GM12878 (cell line): ENCODE measurements around the gene FGGY. TPM values are rescaled to one million over a fixed set of nuclear protein-coding genes. Genes with fewer than 3 reads are reported as not detected.

ENCODE experiments used
- ATAC-seq: fragments of 200-7000 bp; cut with Tn5 transposase; 3 replicates; pipeline ENCODE4 v1.9.1; 2020; ENCODE audit warnings: mild to moderate bottlenecking, moderate library complexity
- BruUV-seq: library from RNA; stranded (reverse); fragments of 400-500 nt; replicated peaks from 2 replicates; lab custom pipeline; 2021; lab: Mats Ljungman, UMichigan
- CTCF ChIA-PET: fragments of 300-600 bp; sonication (Branson Sonifier 250); formaldehyde crosslinking; extraction: SDS; loops from one replicate; lab custom pipeline; 2021; ENCODE audit warnings: inconsistent platforms; lab: Yijun Ruan, JAX
- POLR2A ChIA-PET: fragments of 350-600 bp; formaldehyde crosslinking; extraction: SDS; loops from one replicate; lab custom pipeline; 2021; ENCODE audit warnings: inconsistent platforms; lab: Charles Lee
- RAD21 ChIA-PET: fragments of 300-600 bp; sonication (Branson Sonifier 250); formaldehyde crosslinking; loops from one replicate; lab custom pipeline; 2023; ENCODE audit warnings: antibody characterized with exemption; ENCODE audit not compliant: unreplicated experiment; lab: Charles Lee
- SMC1A ChIA-PET: fragments of 300-600 bp; sonication (Branson Sonifier 250); formaldehyde crosslinking; loops from one replicate; lab custom pipeline; 2023; ENCODE audit not compliant: unreplicated experiment, uncharacterized antibody; lab: Charles Lee
- DNase-seq: peaks from one replicate; pipeline ENCODE4 v3.0.0-alpha.2; 2011; ENCODE audit warnings: low read depth, low spot score
- FAIRE-seq: peaks from 3 replicates; lab custom pipeline; 2011; peaks lifted over from hg19 to GRCh38; lab: Jason Lieb, UNC
- H2AFZ ChIP-seq: 2 replicates; pipeline ENCODE4 v1.6.0; 2011; ENCODE audit warnings: low read depth, low read length, control low read depth; ENCODE audit not compliant: control insufficient read depth
- H3K27ac ChIP-seq: 2 replicates; pipeline ENCODE4 v1.5.1; 2011; ENCODE audit warnings: control low read depth; ENCODE audit not compliant: control insufficient read depth, insufficient read depth
- H3K27me3 ChIP-seq, 2 experiments: replicated peaks in 1 of 2; 2 replicates each; pipeline versions ENCODE4 v1.6.0 to v1.6.1; 2011; ENCODE audit warnings: low read length in 1 of 2; ENCODE audit not compliant: control insufficient read depth in 2 of 2, insufficient read depth in 2 of 2
- H3K36me3 ChIP-seq, 2 experiments: 2 replicates each; pipeline ENCODE4 v1.5.1; 2011; ENCODE audit warnings: low read length in 1 of 2; ENCODE audit not compliant: control insufficient read depth in 2 of 2, insufficient read depth in 2 of 2
- H3K4me1 ChIP-seq: 2 replicates; pipeline ENCODE4 v1.6.1; 2011; ENCODE audit warnings: mild to moderate bottlenecking, low read length, moderate library complexity, mixed read lengths; ENCODE audit not compliant: control insufficient read depth, insufficient read depth
- H3K4me2 ChIP-seq: 2 replicates; pipeline ENCODE4 v1.6.0; 2011; ENCODE audit warnings: control low read depth; ENCODE audit not compliant: control insufficient read depth, insufficient read depth
- H3K4me3 ChIP-seq: fragments of 200-600 bp; sonication (generic); 2 replicates; pipeline ENCODE4 v1.5.1; 2016
- H3K79me2 ChIP-seq: 2 replicates; pipeline ENCODE4 v1.6.0; 2011; ENCODE audit warnings: low read length; ENCODE audit not compliant: control insufficient read depth, insufficient read depth
- H3K9ac ChIP-seq: 2 replicates; pipeline ENCODE4 v1.8.0; 2011; ENCODE audit warnings: low read length, control low read depth, mixed read lengths; ENCODE audit not compliant: control insufficient read depth, insufficient read depth
- H3K9me3 ChIP-seq: replicated peaks from 3 replicates; pipeline ENCODE4 v1.5.1; 2011; ENCODE audit warnings: mild to moderate bottlenecking, low read length; ENCODE audit not compliant: control insufficient read depth, insufficient read depth
- H4K20me1 ChIP-seq: 2 replicates; pipeline ENCODE4 v1.6.0; 2011; ENCODE audit not compliant: control insufficient read depth, insufficient read depth
- ATF2 ChIP-seq: IDR thresholded peaks from 2 replicates; pipeline ENCODE4 v1.6.1; 2012; ENCODE audit warnings: low read length, inconsistent platforms
- ATF7 ChIP-seq: fragments of 450-650 bp; IDR thresholded peaks from 2 replicates; pipeline ENCODE4 v1.6.1; 2016; ENCODE audit warnings: low read depth, mild to moderate bottlenecking
- BCLAF1 ChIP-seq: fragments of 450-650 bp; IDR thresholded peaks from 2 replicates; pipeline ENCODE4 v1.6.1; 2017; ENCODE audit warnings: antibody characterized with exemption, mild to moderate bottlenecking, moderate library complexity
- BRCA1 ChIP-seq: IDR thresholded peaks from 2 replicates; pipeline ENCODE4 v1.6.1; 2011; ENCODE audit warnings: low read depth, low read length, improper control_type of control experiment
- CHD1 ChIP-seq: IDR thresholded peaks from 2 replicates; pipeline ENCODE4 v1.6.1; 2012; ENCODE audit warnings: low read depth, low read length, improper control_type of control experiment
- CREM ChIP-seq: IDR thresholded peaks from 2 replicates; pipeline ENCODE4 v1.6.1; 2014; ENCODE audit warnings: antibody characterized with exemption, low read depth
- EGR1 ChIP-seq, 2 experiments: IDR thresholded peaks; 1 replicate in 1 of 2; 2 replicates in 1 of 2; pipeline ENCODE4 v1.6.1; 2011 to 2012; ENCODE audit warnings: low read depth in 2 of 2, low read length in 2 of 2, borderline replicate concordance in 1 of 2, mild to moderate bottlenecking in 1 of 2, moderate library complexity in 1 of 2
- FOS ChIP-seq: IDR thresholded peaks from 3 replicates; pipeline ENCODE4 v1.6.1; 2011; ENCODE audit warnings: borderline replicate concordance; ENCODE audit not compliant: insufficient read length; ENCODE audit errors: extremely low read depth
- GATAD2B ChIP-seq: fragments of 450-650 bp; conservative IDR thresholded peaks from 2 replicates; pipeline ENCODE4 v1.6.1; 2017; ENCODE audit warnings: low read depth, mild to moderate bottlenecking, moderate library complexity
- JUNB ChIP-seq: IDR thresholded peaks from 2 replicates; pipeline ENCODE4 v1.6.1; 2016; ENCODE audit warnings: antibody characterized with exemption, mild to moderate bottlenecking
- KDM1A ChIP-seq: fragments of 200-600 bp; sonication (generic); IDR thresholded peaks from 2 replicates; pipeline ENCODE4 v1.6.1; 2016; ENCODE audit warnings: borderline replicate concordance
- POU2F2 ChIP-seq: IDR thresholded peaks from 3 replicates; pipeline ENCODE4 v1.6.1; 2011; ENCODE audit warnings: low read depth, mild to moderate bottlenecking, low read length, borderline replicate concordance
- RBBP5 ChIP-seq: fragments of 200-600 bp; sonication (generic); conservative IDR thresholded peaks from 2 replicates; pipeline ENCODE4 v1.6.1; 2016
- RELA ChIP-seq: fragments of 450-650 bp; IDR thresholded peaks from 2 replicates; pipeline ENCODE4 v1.8.0; 2014; ENCODE audit warnings: borderline replicate concordance; ENCODE audit not compliant: partially characterized antibody
- REST ChIP-seq: IDR thresholded peaks from 2 replicates; pipeline ENCODE4 v1.6.1; 2012; ENCODE audit warnings: mild to moderate bottlenecking, low read depth, low read length
- STAT1 ChIP-seq: fragments of 450-650 bp; conservative IDR thresholded peaks from 2 replicates; pipeline ENCODE4 v1.6.1; 2014; ENCODE audit warnings: antibody characterized with exemption, mild to moderate bottlenecking
- ZNF24 ChIP-seq: fragments of 450-650 bp; IDR thresholded peaks from 2 replicates; pipeline ENCODE4 v1.6.1; 2017; ENCODE audit warnings: antibody characterized with exemption, mild to moderate bottlenecking
- ZNF274 ChIP-seq: IDR thresholded peaks from one replicate; pipeline ENCODE4 v1.8.0; 2011; ENCODE audit not compliant: insufficient read length, insufficient read depth
- ZSCAN29 ChIP-seq: fragments of 450-650 bp; IDR thresholded peaks from 2 replicates; pipeline ENCODE4 v1.6.1; 2017; ENCODE audit warnings: mild to moderate bottlenecking, moderate library complexity
- WGBS: methylation state at CpG from one replicate; pipeline ENCODE4 v1.1.6; 2016; ENCODE audit warnings: low lambda C conversion rate; ENCODE audit not compliant: insufficient replicate concordance, insufficient coverage; ENCODE audit errors: missing lambda C conversion rate; 5-methylcytosine and 5-hydroxymethylcytosine counted together
- in situ Hi-C: fragments of 300-500 bp; cut with MboI; formaldehyde crosslinking; loops from 9 replicates; pipeline ENCODE4 v1.14.3; 2018; ENCODE audit warnings: mixed read lengths
- intact Hi-C: fragments of 100-400 bp; cut with micrococcal nuclease; formaldehyde crosslinking; loops from one replicate; pipeline ENCODE4 v1.14.2; 2022; ENCODE audit not compliant: unreplicated experiment
- polyA plus RNA-seq, 11 experiments: library from polyadenylated mRNA; depleted of rRNA in 4 of 11; unstranded in 6 of 11; stranded (reverse) in 5 of 11; fragments of >200 nt; fragmentation: Nextera tagmentation in 4 of 11; fragmentation: Illumina TruSeq in 1 of 11; extraction: Ambion mirVana in 4 of 11; extraction: Trizol in 1 of 11; gene quantifications; 1 replicate in 1 of 11; 2 replicates in 10 of 11; pipeline versions ENCODE4 v1.2.1 to v1.2.3, GENCODE V29; 2011 to 2016; ENCODE audit warnings: inconsistent platforms in 2 of 11, missing spikeins in 2 of 11, low read depth in 1 of 11
- total RNA-seq, 4 experiments: library from RNA; depleted of rRNA in 3 of 4; stranded (reverse); fragments of >200 nt in 3 of 4; fragmentation: Illumina TruSeq in 1 of 4; extraction: Trizol in 1 of 4; gene quantifications; 2 replicates each; pipeline versions ENCODE4 v1.2.1 to v1.2.3, GENCODE V29; 2013 to 2021

Gene FGGY
- total and polyA plus RNA-seq, 10 of the 15 experiments (the other 5 are each of a cell fraction or from before 2014, with no cell fraction given), result 6.2 to 11.9 (median 7.5) TPM

- H3K4me2 ChIP-seq, result no peak overlapping the region
- DNase-seq, result no peak
- in situ Hi-C loops, result no loop called here
- FAIRE-seq, result no peak
- H3K79me2 ChIP-seq, result no peaks in the 10 kb centered on the region
- ChIA-PET POLR2A (no interaction called here), RAD21 (no interaction called here), SMC1A (interaction anchor here (1.0 to 1.4 kb wide), 3 partner anchors 9 to 45 kb away, joined by 3 read pairs; no protein-coding TSS in a partner anchor), CTCF (no interaction called here)
- H3K36me3 ChIP-seq, result no peaks in the 10 kb centered on the region
- no peaks in the 10 kb centered on the region for H3K27me3 ChIP-seq
- no peaks in the 10 kb centered on the region for H4K20me1 ChIP-seq
- BruUV-seq, result no TSS peak
- H3K9ac ChIP-seq, result no peak overlapping the region
- H3K27ac ChIP-seq, result no peak overlapping the region
- peaks cover 10% of the 10 kb centered on the region for H3K4me1 ChIP-seq
- no peak for ATAC-seq
- intact Hi-C loops, result no loop called here
- H3K9me3 ChIP-seq, result no peaks in the 10 kb centered on the region
- no peak overlapping the region for H2AFZ ChIP-seq
- 67% methylated on average over 2 of the region's 2 CpGs for WGBS
- no peak overlapping the region for H3K4me3 ChIP-seq
- TF ChIP-seq POU2F2 (no peak), ZNF24 (no peak), EGR1 (IDR thresholded peaks at IDR 0.05; ENCODE audit: borderline replicate concordance in 1 of 2, low read depth in 2 of 2, low read length in 2 of 2) (no peak), BRCA1 (no peak), CHD1 (no peak), RELA (no peak), RBBP5 (no peak), GATAD2B (no peak), ATF2 (no peak), KDM1A (no peak), FOS (no peak), ZNF274 (no peak), STAT1 (no peak), CREM (no peak), BCLAF1 (no peak), ZSCAN29 (no peak), ATF7 (no peak), JUNB (no peak), REST (no peak)
Measured at GRCh38 chr1:59487335-59488031, 190.6 kb downstream of the FGGY start.
